Occipital lobe (tissue), 2 donors: ENCODE results near the gene BCL2L12. TPM values are rescaled to one million over a fixed set of nuclear protein-coding genes. Genes with fewer than 3 reads are reported as not detected.

ENCODE experiments used
- DNase-seq: peaks from one replicate; lab custom pipeline; 2025; lab: John Stamatoyannopoulos, UW
- total RNA-seq: library from RNA; depleted of rRNA; stranded (reverse); fragments of >200 nt; gene quantifications from one replicate; pipeline ENCODE4 v1.2.3, GENCODE V29; 2014

BCL2L12 gene
- total RNA-seq, 1 donor from 2014 or later, result not detected

GRCh38 chr19:49684983-49685553, 19.3 kb downstream of the BCL2L12 start:
- no peak for DNase-seq

- no peak for DNase-seq
These were observed 20.2 kb downstream of the BCL2L12 start for GRCh38 chr19:49685845-49686332.

GRCh38 chr19:49686503-49687088, 20.9 kb downstream of the BCL2L12 start:
- DNase-seq, result no peak

- no peak for DNase-seq
These were observed 21.4 kb downstream of the BCL2L12 start for GRCh38 chr19:49687150-49687549.

- no peak for DNase-seq
These were observed 22.0 kb downstream of the BCL2L12 start for GRCh38 chr19:49687566-49688316.

GRCh38 chr19:49688531-49689132, 22.9 kb downstream of the BCL2L12 start:
- no peak for DNase-seq

- peak; percentile 35 for DNase-seq
These were observed 23.7 kb downstream of the BCL2L12 start, which contains the start of gene ADM5 for GRCh38 chr19:49689133-49690078. Gene ADM5, plus strand, starts transcription at chr19:49689594. Its CDS starts 244 bp downstream, at chr19:49689838.

- no peak for DNase-seq
These were observed 24.4 kb downstream of the BCL2L12 start for GRCh38 chr19:49690079-49690655.

GRCh38 chr19:49690656-49691242, 25.0 kb downstream of the BCL2L12 start, which contains the start of gene CPT1C:
Gene CPT1C, plus strand, starts transcription at chr19:49691116. Its CDS starts 1,137 bp downstream, at chr19:49692253.
- DNase-seq, result peak; percentile 91

- DNase-seq, result peak; percentile 69
These were observed 25.8 kb downstream of the BCL2L12 start for GRCh38 chr19:49691243-49692146.

GRCh38 chr19:49692147-49692506, 26.4 kb downstream of the BCL2L12 start:
- peak; percentile 4 for DNase-seq

GRCh38 chr19:49696115-49696514, 30.4 kb downstream of the BCL2L12 start:
- DNase-seq, result no peak

- no peak for DNase-seq
These were observed 31.1 kb downstream of the BCL2L12 start for GRCh38 chr19:49696865-49697264.

- no peak for DNase-seq
These were observed 33.6 kb downstream of the BCL2L12 start for GRCh38 chr19:49699364-49699763.

GRCh38 chr19:49700563-49700962, 34.8 kb downstream of the BCL2L12 start:
- no peak for DNase-seq

- no peak for DNase-seq
These were observed 35.6 kb downstream of the BCL2L12 start for GRCh38 chr19:49701271-49701786.

- no peak for DNase-seq
These were observed 39.3 kb downstream of the BCL2L12 start for GRCh38 chr19:49704888-49705642.

GRCh38 chr19:49705919-49706318, 40.2 kb downstream of the BCL2L12 start:
- no peak for DNase-seq
